K562 (cell line): ENCODE data around the gene FBXO15. TPM values are rescaled to one million over a fixed set of nuclear protein-coding genes. Genes with fewer than 3 reads are reported as not detected.

ENCODE experiments used
- ARID1B ChIP-seq: fragments of 450-650 bp; IDR thresholded peaks from 2 replicates; pipeline ENCODE4 v1.6.1; 2016; ENCODE audit warnings: antibody characterized with exemption, mild to moderate bottlenecking, inconsistent platforms
- ATF3 ChIP-seq, 2 experiments: fragments of 450-650 bp in 1 of 2; sonication (generic) in 1 of 2; formaldehyde crosslinking in 1 of 2; IDR thresholded peaks in 1 of 2; conservative IDR thresholded peaks in 1 of 2; 2 replicates each; pipeline versions ENCODE4 v1.6.1 to v1.8.1; 2016 to 2023; ENCODE audit warnings: mild to moderate bottlenecking in 2 of 2, moderate library complexity in 2 of 2, inconsistent platforms in 1 of 2, missing genetic modification reagents in 1 of 2
- C11orf30 ChIP-seq: fragments of 450-650 bp; IDR thresholded peaks from 2 replicates; pipeline ENCODE4 v1.6.1; 2016; ENCODE audit warnings: low read depth, mild to moderate bottlenecking
- EP400 ChIP-seq: fragments of 450-650 bp; IDR thresholded peaks from 2 replicates; pipeline ENCODE4 v1.6.1; 2017; ENCODE audit warnings: antibody characterized with exemption, mild to moderate bottlenecking, moderate library complexity
- FOSL1 ChIP-seq: fragments of 200-800 bp; sonication (Bioruptor generic); conservative IDR thresholded peaks from 2 replicates; pipeline ENCODE4 v1.6.1; 2016; ENCODE audit warnings: missing genetic modification characterization, missing compliant biosample characterization
- JUND ChIP-seq, 2 experiments: IDR thresholded peaks; 2 replicates in 1 of 2; 3 replicates in 1 of 2; pipeline ENCODE4 v1.6.1; 2011; ENCODE audit warnings: borderline replicate concordance in 2 of 2, low read depth in 2 of 2, low read length in 2 of 2, improper control_type of control experiment in 1 of 2, missing biosample characterization in 1 of 2, missing genetic modification characterization in 1 of 2, missing genetic modification reagents in 1 of 2
- MEIS2 ChIP-seq: fragments of 450-650 bp; IDR thresholded peaks from 2 replicates; pipeline ENCODE4 v1.6.1; 2014; ENCODE audit warnings: mild to moderate bottlenecking; ENCODE audit not compliant: partially characterized antibody
- MXD1 ChIP-seq: fragments of 250-450 bp; sonication (Bioruptor Pico); IDR thresholded peaks from 2 replicates; pipeline ENCODE4 v1.8.0; 2021; ENCODE audit warnings: borderline replicate concordance, mild to moderate bottlenecking, moderate library complexity; ENCODE audit not compliant: poor library complexity, severe bottlenecking
- NFE2L1 ChIP-seq: fragments of 450-650 bp; IDR thresholded peaks from 2 replicates; pipeline ENCODE4 v1.6.1; 2016; ENCODE audit warnings: missing genetic modification characterization, low read depth, mild to moderate bottlenecking, missing compliant biosample characterization, moderate library complexity, borderline replicate concordance
- SMAD3 ChIP-seq: fragments of 450-650 bp; formaldehyde crosslinking; conservative IDR thresholded peaks from 2 replicates; pipeline ENCODE4 v1.4.0; 2020; ENCODE audit warnings: mild to moderate bottlenecking
- SMARCA4 ChIP-seq: fragments of 450-650 bp; IDR thresholded peaks from 2 replicates; pipeline ENCODE4 v1.6.1; 2016
- TBL1XR1 ChIP-seq, 2 experiments: IDR thresholded peaks; 2 replicates each; pipeline ENCODE4 v1.6.1; 2012; ENCODE audit warnings: improper control_type of control experiment in 2 of 2, low read length in 2 of 2, mild to moderate bottlenecking in 1 of 2
- TRIM28 ChIP-seq: fragments of 450-650 bp; IDR thresholded peaks from 2 replicates; pipeline ENCODE4 v1.6.1; 2017
- ZNF395 ChIP-seq: fragments of 200-800 bp; sonication (Bioruptor generic); IDR thresholded peaks from 2 replicates; pipeline ENCODE4 v1.6.1; 2017; ENCODE audit warnings: missing genetic modification characterization, missing compliant biosample characterization
- ZNF830 ChIP-seq: fragments of 250-450 bp; sonication (Bioruptor Pico); IDR thresholded peaks from 2 replicates; pipeline ENCODE4 v1.5.0; 2021; ENCODE audit warnings: mild to moderate bottlenecking
- polyA plus RNA-seq, 8 experiments: library from polyadenylated mRNA; depleted of rRNA in 4 of 8; stranded (reverse) in 5 of 8; unstranded in 3 of 8; fragments of >200 nt; fragmentation: Nextera tagmentation in 2 of 8; fragmentation: Illumina TruSeq in 1 of 8; extraction: Ambion mirVana in 2 of 8; extraction: Trizol in 1 of 8; gene quantifications; 2 replicates each; pipeline versions ENCODE4 v1.2.1 to v1.2.3, GENCODE V29; 2011 to 2014; ENCODE audit warnings: inconsistent platforms in 1 of 8, missing spikeins in 1 of 8
- total RNA-seq, 7 experiments: library from RNA; depleted of rRNA in 6 of 7; stranded (reverse); fragments of >200 nt in 6 of 7; fragmentation: Illumina TruSeq in 2 of 7; extraction: Trizol in 2 of 7; gene quantifications; 2 replicates each; pipeline versions ENCODE4 v1.2.1 to v1.2.3, GENCODE V29; 2011 to 2021; ENCODE audit warnings: low replicate concordance in 1 of 7
- TF ChIP-seq, protein P1 (sequence below): sonication (generic); formaldehyde crosslinking; IDR thresholded peaks from 2 replicates; pipeline ENCODE4 v1.8.1; 2022; ENCODE audit warnings: missing genetic modification reagents
- TF ChIP-seq, protein P2 (sequence below): fragments of 250-450 bp; sonication (Bioruptor Pico); IDR thresholded peaks from 2 replicates; pipeline ENCODE4 v1.5.1; 2021; ENCODE audit warnings: mild to moderate bottlenecking

Gene FBXO15
- total and polyA plus RNA-seq, 9 of the 15 experiments (the other 6 are each of a cell fraction or from before 2014, with no cell fraction given), result 0.07 to 0.43 (median 0.27) TPM; not detected in 1

- TF ChIP-seq, protein P1, sequence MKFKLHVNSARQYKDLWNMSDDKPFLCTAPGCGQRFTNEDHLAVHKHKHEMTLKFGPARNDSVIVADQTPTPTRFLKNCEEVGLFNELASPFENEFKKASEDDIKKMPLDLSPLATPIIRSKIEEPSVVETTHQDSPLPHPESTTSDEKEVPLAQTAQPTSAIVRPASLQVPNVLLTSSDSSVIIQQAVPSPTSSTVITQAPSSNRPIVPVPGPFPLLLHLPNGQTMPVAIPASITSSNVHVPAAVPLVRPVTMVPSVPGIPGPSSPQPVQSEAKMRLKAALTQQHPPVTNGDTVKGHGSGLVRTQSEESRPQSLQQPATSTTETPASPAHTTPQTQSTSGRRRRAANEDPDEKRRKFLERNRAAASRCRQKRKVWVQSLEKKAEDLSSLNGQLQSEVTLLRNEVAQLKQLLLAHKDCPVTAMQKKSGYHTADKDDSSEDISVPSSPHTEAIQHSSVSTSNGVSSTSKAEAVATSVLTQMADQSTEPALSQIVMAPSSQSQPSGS, result no peak
- TF ChIP-seq TRIM28, result no peak
- TF ChIP-seq SMARCA4, result 0 out of 2 replicates have a peak, but pooled peaks have one; percentile 47
- TF ChIP-seq SMAD3, result no peak
- TF ChIP-seq C11orf30, result peak; percentile 73
- 0 out of 2 replicates have a peak, but pooled peaks have one; percentile 54 for TF ChIP-seq ZNF395 (CRISPR knock-in tag)
- TF ChIP-seq TBL1XR1 (IDR thresholded peaks at IDR 0.05; ENCODE audit: low read length in 2 of 2), result no peak
- TF ChIP-seq NFE2L1 (tag), result peak; percentile 61; the same call in 1 of the 2 replicates
- TF ChIP-seq, protein P2, sequence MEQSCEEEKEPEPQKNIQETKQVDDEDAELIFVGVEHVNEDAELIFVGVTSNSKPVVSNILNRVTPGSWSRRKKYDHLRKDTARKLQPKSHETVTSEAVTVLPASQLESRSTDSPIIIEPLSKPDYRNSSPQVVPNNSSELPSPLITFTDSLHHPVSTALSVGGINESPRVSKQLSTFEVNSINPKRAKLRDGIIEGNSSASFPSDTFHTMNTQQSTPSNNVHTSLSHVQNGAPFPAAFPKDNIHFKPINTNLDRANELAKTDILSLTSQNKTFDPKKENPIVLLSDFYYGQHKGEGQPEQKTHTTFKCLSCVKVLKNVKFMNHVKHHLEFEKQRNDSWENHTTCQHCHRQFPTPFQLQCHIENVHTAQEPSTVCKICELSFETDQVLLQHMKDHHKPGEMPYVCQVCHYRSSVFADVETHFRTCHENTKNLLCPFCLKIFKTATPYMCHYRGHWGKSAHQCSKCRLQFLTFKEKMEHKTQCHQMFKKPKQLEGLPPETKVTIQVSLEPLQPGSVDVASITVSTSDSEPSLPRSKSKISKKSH (CRISPR knock-in tag), result no peak
- peak; percentile 86 for TF ChIP-seq MEIS2
- peak; percentile 75; the same call in 1 of the 2 replicates for TF ChIP-seq JUND (IDR thresholded peaks at IDR 0.05; ENCODE audit: borderline replicate concordance, low read depth, low read length)
- peak; percentile 71 for TF ChIP-seq JUND (tag; IDR thresholded peaks at IDR 0.05; ENCODE audit: borderline replicate concordance, low read depth, low read length)
- peak; percentile 83 for TF ChIP-seq FOSL1
- no peak for TF ChIP-seq MXD1 (CRISPR knock-in tag)
- TF ChIP-seq EP400, result no peak
- no peak for TF ChIP-seq ZNF830
- 0 out of 2 replicates have a peak, but pooled peaks have one; percentile 23 for TF ChIP-seq ARID1B
- peak; percentile 85 for TF ChIP-seq ATF3 (IDR thresholded peaks at IDR 0.05)
- TF ChIP-seq ATF3 (CRISPR knock-in tag; conservative IDR thresholded peaks at IDR 0.05), result no peak
These were observed 7.7 kb downstream of the FBXO15 start (continued) for GRCh38 chr18:74139888-74140287.
